Medulla oblongata (tissue), 1 donor: ENCODE results near the gene NRG2.

ENCODE experiments used
- DNase-seq: peaks from one replicate; pipeline ENCODE4 v3.0.0-alpha.2; 2015; ENCODE audit errors: extremely low spot score

Gene NRG2

GRCh38 chr5:139880416-139881142, 162.5 kb downstream of the NRG2 start:
- DNase-seq: no peak

GRCh38 chr5:139878093-139878492, 165.0 kb downstream of the NRG2 start:
- DNase-seq: peak; percentile 31

- no peak for DNase-seq
Measured at GRCh38 chr5:139877129-139877597, 165.9 kb downstream of the NRG2 start.

GRCh38 chr5:139875957-139876356, 167.1 kb downstream of the NRG2 start:
- no peak for DNase-seq

- peak; percentile 13 for DNase-seq
Measured at GRCh38 chr5:139872851-139873794, 170.0 kb downstream of the NRG2 start.

GRCh38 chr5:139872052-139872766, 170.9 kb downstream of the NRG2 start:
- DNase-seq: no peak

GRCh38 chr5:139871614-139872013, 171.5 kb downstream of the NRG2 start:
- DNase-seq: no peak

- no peak for DNase-seq
Measured at GRCh38 chr5:139870677-139871076, 172.4 kb downstream of the NRG2 start.

- peak; percentile 48 for DNase-seq
Measured at GRCh38 chr5:139869042-139869790, 173.9 kb downstream of the NRG2 start.

- no peak for DNase-seq
Measured at GRCh38 chr5:139867581-139867980, 175.5 kb downstream of the NRG2 start.

GRCh38 chr5:139867109-139867508, 176.0 kb downstream of the NRG2 start:
- DNase-seq: no peak

GRCh38 chr5:139864716-139865483, 178.2 kb downstream of the NRG2 start:
- no peak for DNase-seq

GRCh38 chr5:139863855-139864558, 179.1 kb downstream of the NRG2 start:
- DNase-seq: peak; percentile 86

GRCh38 chr5:139863361-139863760, 179.7 kb downstream of the NRG2 start:
- DNase-seq: peak; percentile 87

GRCh38 chr5:139862803-139863202, 180.3 kb downstream of the NRG2 start:
- DNase-seq: no peak

- DNase-seq: no peak
Measured at GRCh38 chr5:139862313-139862712, 180.8 kb downstream of the NRG2 start.

GRCh38 chr5:139861889-139862207, 181.3 kb downstream of the NRG2 start:
- no peak for DNase-seq

GRCh38 chr5:139861021-139861888, 181.8 kb downstream of the NRG2 start:
- no peak for DNase-seq

GRCh38 chr5:139859013-139859412, 184.1 kb downstream of the NRG2 start:
- no peak for DNase-seq
